ENCODE measurements around the gene VPS52.
"Not testable (repeated sequence)": the region's sequence is repeated elsewhere in the genome, so short reads cannot be mapped to it uniquely, and the experiment has no call there.

The VPS52 gene

GRCh38 chr6:33279971-33280511 lies 8.4 kb upstream of the VPS52 start:
- DNase-seq, result no peak

- DNase-seq, result peak; percentile 2 to 31
These were observed 7.6 kb upstream of the VPS52 start for GRCh38 chr6:33279257-33279695.

DNA sequence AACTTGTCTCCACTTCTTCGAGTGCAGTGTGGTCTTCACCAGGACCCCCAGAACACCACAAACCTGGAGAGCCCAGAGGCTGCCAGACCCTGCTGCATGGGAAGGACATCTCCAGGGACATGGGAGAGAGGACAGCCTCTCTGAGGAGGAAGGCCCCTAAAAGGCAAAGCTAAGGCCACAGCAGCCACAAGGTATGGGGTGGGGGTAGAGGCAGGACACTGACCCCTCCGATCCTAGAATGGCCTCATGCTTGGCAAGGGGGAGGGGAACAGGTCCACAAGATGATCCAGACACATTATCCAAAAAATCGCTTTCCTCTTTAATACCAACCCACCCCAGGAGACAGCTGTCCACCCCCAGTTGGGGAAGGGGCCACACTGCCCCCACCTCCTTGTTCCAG lies 7.1 kb upstream of the VPS52 start:
- DNase-seq, result no peak

GRCh38 chr6:33278392-33278741 lies 6.7 kb upstream of the VPS52 start:
- DNase-seq, result no peak

DNA sequence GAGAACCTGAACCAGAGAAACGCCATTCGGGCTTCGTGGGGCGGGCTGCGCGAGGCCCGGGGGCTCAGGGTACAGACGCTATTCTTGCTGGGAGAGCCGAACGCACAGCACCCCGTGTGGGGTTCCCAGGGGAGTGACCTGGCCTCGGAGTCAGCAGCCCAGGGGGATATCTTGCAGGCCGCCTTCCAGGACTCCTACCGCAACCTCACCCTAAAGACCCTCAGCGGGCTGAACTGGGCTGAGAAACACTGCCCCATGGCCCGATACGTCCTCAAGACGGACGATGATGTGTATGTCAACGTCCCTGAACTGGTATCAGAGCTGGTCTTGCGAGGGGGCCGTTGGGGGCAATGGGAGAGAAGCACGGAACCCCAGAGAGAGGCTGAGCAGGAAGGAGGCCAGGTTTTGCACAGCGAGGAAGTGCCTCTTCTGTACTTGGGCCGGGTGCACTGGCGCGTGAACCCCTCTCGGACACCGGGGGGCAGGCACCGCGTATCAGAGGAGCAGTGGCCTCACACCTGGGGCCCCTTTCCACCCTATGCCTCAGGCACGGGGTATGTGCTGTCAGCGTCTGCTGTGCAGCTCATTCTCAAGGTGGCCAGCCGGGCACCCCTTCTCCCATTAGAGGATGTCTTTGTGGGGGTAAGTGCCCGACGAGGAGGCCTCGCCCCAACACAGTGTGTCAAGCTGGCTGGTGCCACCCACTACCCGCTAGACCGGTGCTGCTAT lies 6.2 kb upstream of the VPS52 start:
- no peak for DNase-seq

DNA sequence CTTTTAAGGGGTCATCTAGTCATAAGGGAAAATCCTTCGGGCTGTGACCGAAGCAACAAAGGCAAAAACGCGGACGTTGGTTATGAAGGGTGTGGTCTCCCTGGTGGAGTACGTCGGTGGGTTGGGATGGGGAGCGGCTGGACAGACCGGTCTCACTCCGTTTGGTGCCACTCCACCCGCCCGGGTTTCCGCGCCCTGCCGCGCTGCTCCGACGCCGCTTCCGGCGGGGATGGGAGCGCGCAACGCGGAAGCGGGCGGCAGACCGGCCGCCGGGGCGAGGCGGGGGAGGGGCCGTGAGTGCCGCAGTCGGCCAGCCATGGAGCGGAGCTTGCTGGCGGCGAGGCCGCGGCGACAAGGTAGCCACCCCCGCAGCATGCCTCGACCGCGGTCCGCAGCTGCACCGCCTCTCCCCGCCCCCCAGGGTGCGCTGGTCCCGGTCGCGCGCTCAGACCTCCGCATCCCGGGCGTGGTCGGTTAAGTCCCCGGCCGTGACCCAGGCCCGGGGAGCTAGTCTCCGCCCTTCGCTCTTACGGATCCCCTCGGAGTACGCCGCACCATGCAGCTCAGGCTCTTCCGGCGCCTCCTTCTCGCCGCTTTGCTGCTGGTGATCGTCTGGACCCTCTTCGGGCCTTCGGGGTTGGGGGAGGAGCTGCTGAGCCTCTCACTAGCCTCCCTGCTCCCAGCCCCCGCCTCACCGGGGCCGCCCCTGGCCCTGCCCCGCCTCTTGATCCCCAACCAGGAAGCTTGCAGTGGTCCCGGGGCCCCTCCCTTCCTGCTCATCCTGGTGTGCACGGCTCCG lies 5.4 kb upstream of the VPS52 start, which contains the start of gene B3GALT4:
Gene B3GALT4, plus strand, starts transcription at position 260 of the 799 bp plus-strand sequence. Its CDS starts 297 bp downstream, at position 557.
- DNase-seq, result peak in 1 of 2 experiments; percentile 10

GRCh38 chr6:33276581-33276863 lies 4.8 kb upstream of the VPS52 start:
- DNase-seq, result no peak

- DNase-seq, result not testable (repeated sequence)
These were observed 4.3 kb upstream of the VPS52 start for GRCh38 chr6:33275795-33276580.

GRCh38 chr6:33273924-33274902 lies 2.5 kb upstream of the VPS52 start:
- no peak for DNase-seq

DNA sequence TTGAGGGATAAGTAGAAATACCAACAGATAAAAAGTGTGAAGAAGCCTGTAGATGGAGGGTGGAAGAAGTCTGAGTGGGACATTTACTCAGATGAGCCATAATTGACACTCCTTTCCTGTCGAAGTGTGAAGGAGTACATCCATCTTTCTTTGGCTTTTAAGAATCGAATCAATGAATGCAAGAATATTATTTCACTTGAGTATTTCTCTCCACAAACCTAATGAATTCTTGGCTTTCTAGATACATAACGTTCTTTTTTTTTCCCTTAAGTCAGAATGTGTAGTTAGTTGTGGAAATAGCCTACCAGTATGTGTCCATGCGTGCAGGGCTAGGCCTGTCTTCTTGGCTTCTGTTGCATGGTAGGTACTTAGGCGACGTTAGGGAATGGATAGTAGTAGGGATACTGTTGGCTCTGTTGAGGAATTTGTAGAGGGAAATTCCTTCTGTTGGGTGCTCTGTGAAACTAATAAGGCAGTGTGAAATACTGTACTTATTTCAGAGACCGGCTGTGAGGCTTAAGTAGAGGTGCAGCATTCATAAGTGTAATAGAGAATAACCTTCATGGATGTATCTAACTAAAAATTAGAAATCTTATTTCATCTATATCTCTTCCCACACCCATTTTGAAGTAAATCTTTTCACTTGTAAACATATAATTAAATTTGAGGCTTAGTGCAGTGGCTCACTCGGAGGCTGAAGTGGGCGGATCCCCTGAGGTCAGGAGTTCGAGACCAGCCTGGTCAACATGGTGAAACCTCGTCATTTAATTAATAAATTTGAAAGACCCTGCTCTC lies 1.6 kb upstream of the VPS52 start:
- DNase-seq, result no peak

DNA sequence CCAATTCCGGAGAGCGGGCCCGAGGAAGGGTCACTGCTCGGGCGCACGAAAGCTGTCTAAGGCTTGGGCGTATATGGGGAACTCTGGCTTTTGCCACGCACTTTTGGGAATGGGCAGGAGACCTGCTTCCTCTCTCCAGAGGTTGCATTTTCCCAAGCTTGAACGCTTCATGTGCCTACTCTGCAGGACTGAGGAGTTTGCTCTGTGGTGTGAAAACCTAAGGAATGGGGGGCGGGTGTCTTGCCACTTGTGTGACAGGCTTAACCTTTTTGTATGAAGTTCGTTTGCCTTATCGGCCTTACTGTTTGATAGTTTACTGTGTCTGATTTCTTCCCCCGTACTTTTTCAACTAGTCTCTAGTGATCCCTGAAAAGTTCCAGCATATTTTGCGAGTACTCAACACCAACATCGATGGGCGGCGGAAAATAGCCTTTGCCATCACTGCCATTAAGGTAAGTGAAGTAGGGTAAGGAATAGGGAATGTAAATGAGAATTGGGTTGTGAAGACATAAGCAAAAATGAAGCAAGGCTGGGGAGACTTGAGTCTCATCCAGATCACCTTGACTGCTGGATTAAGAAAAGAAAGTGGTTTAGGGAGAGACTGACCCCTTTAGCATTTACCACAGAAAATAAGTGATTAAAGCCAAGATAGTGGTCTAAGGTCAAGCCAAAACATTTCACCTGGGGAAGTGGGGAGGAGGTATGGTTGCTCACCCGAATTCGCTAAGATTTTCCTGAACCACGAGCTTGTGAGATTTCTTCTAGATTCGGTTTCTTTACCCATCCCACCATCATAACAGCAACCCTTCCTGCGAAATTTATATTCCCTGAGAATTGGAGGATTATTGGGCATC lies 826 bp upstream of the VPS52 start:
- no peak for DNase-seq

DNA sequence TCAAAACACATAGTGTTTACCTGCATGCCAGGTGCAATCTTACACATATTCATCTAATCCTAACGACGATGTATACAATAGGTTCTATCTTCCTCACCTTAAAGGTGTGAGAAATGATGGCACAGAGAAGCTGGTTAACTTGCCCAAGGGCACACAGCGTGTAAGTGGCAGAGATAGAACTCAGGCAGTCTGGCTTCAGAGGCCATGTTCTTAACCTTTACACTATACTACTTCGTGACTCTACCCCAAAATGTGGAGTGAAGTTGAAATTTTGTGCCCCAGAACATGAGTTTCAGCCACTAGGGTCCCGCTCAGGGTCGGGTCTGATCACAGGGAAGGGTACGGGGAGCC lies 584 bp downstream of the VPS52 start:
- DNase-seq, result no peak

DNA sequence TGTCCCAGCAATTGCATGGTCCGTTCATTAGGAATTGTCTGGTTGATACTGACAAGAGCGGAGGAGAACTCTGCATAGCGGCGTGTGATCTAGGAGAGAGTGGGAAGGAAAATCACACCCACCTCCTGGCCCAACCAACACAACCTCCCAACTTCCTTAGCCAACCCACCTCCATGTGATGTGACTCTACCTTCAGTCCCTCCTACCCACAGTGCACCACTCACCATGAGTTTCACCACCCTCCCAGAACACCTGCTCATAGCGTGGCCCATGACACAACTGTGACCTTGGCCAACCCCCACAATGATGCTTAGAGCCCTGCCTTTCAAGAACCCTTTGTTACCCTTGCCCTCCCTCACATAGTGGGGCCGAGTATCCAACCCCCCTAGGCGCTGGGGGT lies 7.7 kb downstream of the VPS52 start:
- DNase-seq, result no peak

DNA sequence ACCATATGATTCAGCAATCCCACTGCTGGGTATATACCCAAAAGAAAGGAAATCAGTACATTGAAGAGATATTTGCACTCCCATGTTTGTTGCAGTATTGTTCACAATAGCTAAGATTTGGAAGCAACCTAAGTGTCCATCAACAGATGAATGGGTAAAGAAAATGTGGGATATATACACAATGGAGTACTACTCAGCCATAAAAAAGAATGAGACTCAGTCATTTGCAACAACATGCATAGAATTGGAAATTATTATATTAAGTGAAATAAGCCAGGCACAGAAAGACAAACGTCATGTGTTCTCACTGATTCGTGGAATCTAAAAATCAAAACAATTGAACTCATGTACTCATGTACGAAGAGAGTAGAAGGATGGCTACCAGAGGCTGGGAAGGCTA lies 9.2 kb downstream of the VPS52 start:
- not testable (repeated sequence) for DNase-seq

DNA sequence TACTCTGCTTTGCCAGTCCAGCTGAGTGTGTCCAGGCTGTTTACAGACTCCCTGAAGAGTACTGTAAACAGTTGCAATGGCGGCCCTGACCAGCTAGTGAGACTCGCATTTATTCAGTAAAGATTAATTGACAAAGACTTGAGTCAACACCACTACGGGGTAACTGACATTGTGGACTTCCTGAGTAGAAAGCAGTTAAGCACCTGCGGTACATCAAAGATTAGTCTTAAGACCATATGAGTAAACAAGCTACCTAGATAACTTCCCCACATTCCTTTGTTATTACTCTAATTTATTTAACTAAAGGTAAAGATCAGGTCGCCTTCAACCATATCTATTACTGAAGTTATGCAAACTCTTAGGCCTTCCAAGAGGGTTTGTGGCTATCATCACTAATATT lies 12.6 kb downstream of the VPS52 start:
- no peak for DNase-seq

DNA sequence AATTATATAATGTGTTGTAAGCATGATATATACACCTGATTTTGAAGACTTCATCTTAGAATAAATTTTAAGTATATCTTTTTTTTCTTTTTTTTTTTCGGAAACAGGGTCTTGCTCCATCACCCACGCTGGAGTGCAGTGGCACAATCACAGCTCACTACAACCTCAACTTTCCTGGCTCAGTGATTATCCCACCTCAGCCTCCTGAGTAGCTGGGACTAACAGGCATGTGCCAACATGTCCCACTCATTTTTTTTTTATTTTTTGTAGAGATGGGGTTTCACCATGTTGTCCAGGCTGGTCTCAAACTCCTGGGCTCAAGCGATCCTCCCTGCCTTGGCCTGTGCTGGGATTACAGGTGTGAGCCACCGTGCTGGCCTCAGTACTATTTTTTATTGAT lies 17.1 kb downstream of the VPS52 start:
- DNase-seq, result no peak

DNA sequence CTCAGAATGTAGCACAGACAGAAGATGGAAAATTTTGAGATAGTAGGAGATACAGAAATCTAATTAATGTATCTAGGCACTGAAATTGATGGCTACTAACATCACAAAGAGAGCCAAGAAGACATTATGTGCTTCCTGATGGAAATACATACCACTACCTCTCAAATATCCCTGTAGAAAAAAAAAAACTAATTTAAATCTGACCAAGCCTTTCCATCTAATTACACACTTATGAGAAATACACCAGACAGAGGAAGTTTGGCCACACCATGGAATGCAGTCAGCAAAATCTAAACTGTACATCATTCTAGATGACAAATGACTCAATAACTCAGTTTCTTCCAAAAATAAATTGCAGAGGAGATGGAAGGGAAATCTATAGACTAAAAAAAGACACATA lies 18.9 kb downstream of the VPS52 start:
- DNase-seq, result no peak

GRCh38 chr6:33251395-33252012 lies 20.2 kb downstream of the VPS52 start:
- no peak for DNase-seq

DNA sequence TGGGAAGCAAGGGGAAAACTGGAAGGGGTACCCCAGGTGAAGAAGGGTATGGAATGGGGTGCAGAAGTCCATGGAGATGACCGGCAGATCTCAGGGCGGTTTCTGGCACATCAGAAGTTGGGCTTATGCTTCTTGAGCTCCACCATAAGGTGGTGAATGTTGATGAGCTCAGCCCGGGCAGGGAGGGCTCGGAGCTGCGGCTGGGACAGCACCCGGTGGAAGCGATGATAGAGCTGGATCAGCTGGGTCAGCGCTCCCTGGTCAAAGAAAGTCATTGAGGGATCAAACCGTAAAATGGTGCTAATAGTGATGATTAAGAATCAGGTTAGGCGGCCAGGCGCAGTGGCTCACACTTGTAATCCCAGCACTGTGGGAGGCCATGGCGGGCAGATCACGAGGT lies 20.9 kb downstream of the VPS52 start:
- DNase-seq, result no peak
